ENCODE data around the gene PRDM16.
A peak's percentile ranks its signal among the peaks of the same experiment; 100 is the strongest.

Gene PRDM16

DNA sequence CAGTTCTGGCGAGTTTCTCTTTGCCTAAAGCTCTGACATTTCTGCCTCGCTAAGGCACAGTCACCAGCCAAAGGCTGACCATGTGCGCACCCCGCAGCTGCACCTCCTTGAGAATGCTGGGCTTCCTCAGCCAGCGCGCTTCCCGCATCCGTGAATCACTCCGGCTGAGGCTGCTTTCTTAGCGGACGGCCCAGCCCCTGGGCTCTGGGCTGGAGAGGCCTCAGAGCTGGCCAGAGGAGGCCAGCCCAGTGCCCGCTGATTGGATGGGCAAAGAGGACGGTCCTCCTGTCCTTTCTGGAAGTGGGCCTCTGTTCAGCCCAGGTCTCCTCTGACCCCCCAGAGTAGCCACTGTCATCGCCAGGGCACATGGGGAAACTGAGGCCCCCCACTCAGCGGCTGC lies 56.1 kb downstream of the PRDM16 start:
- H3K9me3 ChIP-seq (ENCODE audit: severe bottlenecking): no peaks in the 10 kb centered on the region
- no peak overlapping the region for H3K4me3 ChIP-seq (ENCODE audit: low read depth, low read length)
- no peak for TF ChIP-seq CTCF (IDR thresholded peaks at IDR 0.05; ENCODE audit: low read depth, low read length)
- no peaks in the 10 kb centered on the region for H3K27me3 ChIP-seq (ENCODE audit: insufficient read depth, low read depth, severe bottlenecking)
- H3K36me3 ChIP-seq: no peaks in the 10 kb centered on the region
- no peak overlapping the region for H3K27ac ChIP-seq
- no peak for DNase-seq

GRCh38 chr1:3125546-3126368 lies 56.8 kb downstream of the PRDM16 start:
- H3K27me3 ChIP-seq (ENCODE audit: insufficient read depth, low read depth, severe bottlenecking): no peaks in the 10 kb centered on the region
- H3K4me3 ChIP-seq (ENCODE audit: low read depth, low read length): peak overlapping the region; percentile 9; the same call in 1 of the 2 replicates
- TF ChIP-seq CTCF (IDR thresholded peaks at IDR 0.05; ENCODE audit: low read depth, low read length): no peak
- H3K9me3 ChIP-seq (ENCODE audit: severe bottlenecking): no peaks in the 10 kb centered on the region
- peak overlapping the region; percentile 17; the same call in 1 of the 2 replicates for H3K27ac ChIP-seq
- no peaks in the 10 kb centered on the region for H3K36me3 ChIP-seq
- no peak for DNase-seq

DNA sequence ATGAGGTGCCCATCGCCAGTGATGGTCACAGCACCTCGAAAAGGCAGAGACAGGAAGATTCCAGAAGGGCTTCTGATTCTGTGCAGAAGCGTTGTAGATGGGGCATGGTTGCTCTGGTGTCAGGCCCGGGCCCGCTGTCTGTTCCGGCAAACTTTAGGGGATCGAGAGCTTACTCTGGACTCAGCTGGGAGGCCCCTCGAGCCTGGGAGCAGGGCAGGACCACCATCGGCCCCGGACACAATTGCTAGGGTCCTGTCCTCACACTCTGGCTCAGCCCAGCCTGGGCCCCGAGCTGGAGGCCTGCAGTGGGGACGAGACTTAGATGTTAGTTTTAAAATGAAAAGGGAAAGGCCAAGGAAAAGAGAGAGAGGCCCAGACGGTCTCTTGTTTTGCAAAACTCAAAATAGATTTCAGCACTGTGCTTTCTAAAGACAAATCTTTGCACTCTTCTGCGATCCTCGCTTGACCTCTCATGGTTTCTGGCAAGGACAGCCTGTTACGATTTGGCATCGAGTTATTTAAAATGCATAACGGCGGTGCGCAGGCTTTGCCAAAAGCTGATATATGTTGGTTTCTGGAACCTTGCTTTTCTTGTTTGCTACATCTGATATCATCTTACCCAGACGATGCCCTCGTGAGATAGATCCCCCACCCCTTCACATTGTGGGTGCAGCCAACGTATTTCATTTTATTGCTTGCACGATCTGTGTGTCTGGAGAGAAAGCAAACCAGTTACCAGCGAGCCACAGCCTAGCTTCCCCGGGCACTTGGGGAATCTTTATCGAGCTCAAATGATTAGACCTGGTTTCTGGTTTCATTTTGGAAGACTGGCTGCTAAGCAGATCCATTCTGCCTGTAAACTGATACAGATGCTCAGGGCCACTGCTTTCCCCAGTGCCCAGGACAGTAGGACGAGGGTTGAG lies 58.0 kb downstream of the PRDM16 start:
- no peak for TF ChIP-seq CTCF (IDR thresholded peaks at IDR 0.05; ENCODE audit: low read depth, low read length)
- H3K27me3 ChIP-seq (ENCODE audit: insufficient read depth, low read depth, severe bottlenecking): no peaks in the 10 kb centered on the region
- H3K36me3 ChIP-seq: no peaks in the 10 kb centered on the region
- H3K27ac ChIP-seq: no peak overlapping the region
- no peaks in the 10 kb centered on the region for H3K9me3 ChIP-seq (ENCODE audit: severe bottlenecking)
- no peak for DNase-seq
- H3K4me3 ChIP-seq (ENCODE audit: low read depth, low read length): no peak overlapping the region

GRCh38 chr1:3127738-3128137 lies 58.7 kb downstream of the PRDM16 start:
- Histone ChIP-seq H3K27ac (no peak overlapping the region), H3K9me3 (ENCODE audit: severe bottlenecking) (no peaks in the 10 kb centered on the region), H3K36me3 (no peaks in the 10 kb centered on the region), H3K27me3 (ENCODE audit: insufficient read depth, low read depth, severe bottlenecking) (no peaks in the 10 kb centered on the region), H3K4me3 (ENCODE audit: low read depth, low read length) (no peak overlapping the region)
- no peak for DNase-seq
- TF ChIP-seq CTCF (IDR thresholded peaks at IDR 0.05; ENCODE audit: low read depth, low read length): no peak

DNA sequence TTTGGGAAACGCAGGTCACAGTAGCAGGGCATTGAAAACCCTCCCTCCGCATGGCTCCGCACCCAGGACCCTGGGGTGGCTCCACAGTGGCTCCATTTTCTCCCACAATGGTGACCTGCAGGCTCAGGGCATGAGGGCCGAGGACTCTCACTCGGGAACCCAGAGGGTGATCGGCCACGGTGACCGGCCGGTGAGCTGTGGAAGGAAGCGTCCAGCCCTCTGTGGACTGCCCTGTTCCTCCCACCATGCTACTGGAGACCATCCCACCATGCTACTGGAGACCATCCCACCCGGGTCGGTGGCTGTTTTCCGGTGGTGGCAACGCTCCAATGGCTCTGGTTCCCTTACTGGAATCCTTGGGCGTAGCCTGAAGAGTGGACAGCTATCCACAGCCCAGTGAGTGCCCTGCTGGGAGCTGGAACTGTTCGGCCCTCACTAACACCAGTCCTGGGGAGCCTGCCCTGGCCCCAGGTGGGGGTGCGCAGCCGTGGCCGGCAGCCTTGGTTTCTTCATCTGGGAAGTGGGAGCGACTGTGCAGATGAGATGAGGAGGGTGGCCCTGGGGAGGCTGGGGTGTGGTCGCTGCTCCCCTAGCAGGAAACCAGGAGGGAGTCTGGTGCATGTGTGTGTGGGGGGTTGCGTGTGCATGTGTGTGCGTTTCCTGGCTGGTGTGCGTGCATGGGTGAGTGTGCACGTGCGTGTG lies 59.6 kb downstream of the PRDM16 start:
- Histone ChIP-seq H3K9me3 (ENCODE audit: severe bottlenecking) (no peaks in the 10 kb centered on the region), H3K36me3 (no peaks in the 10 kb centered on the region), H3K4me3 (ENCODE audit: low read depth, low read length) (no peak overlapping the region), H3K27ac (no peak overlapping the region), H3K27me3 (ENCODE audit: insufficient read depth, low read depth, severe bottlenecking) (no peaks in the 10 kb centered on the region)
- TF ChIP-seq CTCF (IDR thresholded peaks at IDR 0.05; ENCODE audit: low read depth, low read length): no peak
- no peak for DNase-seq

All from WERI-Rb-1 (cell line).